GM21367 (cell line): ENCODE results near the gene ACKR3.

Source experiments
- ATAC-seq: cut with Tn5 transposase; IDR thresholded peaks from one replicate; pipeline ENCODE4 v1.9.1; 2021; ENCODE audit not compliant: unreplicated experiment

The ACKR3 gene

GRCh38 chr2:236582968-236583367 lies 13.3 kb downstream of the ACKR3 start:
- no peak for ATAC-seq

GRCh38 chr2:236583621-236584203 lies 14.1 kb downstream of the ACKR3 start:
- no peak for ATAC-seq

GRCh38 chr2:236584521-236585384 lies 15.1 kb downstream of the ACKR3 start:
- no peak for ATAC-seq

GRCh38 chr2:236585966-236586365 lies 16.3 kb downstream of the ACKR3 start:
- ATAC-seq = no peak

GRCh38 chr2:236587861-236588815 lies 18.5 kb downstream of the ACKR3 start:
- no peak for ATAC-seq

- no peak for ATAC-seq
Observed at GRCh38 chr2:236588932-236589592, 19.4 kb downstream of the ACKR3 start.

GRCh38 chr2:236590846-236591245 lies 21.2 kb downstream of the ACKR3 start:
- ATAC-seq = no peak

GRCh38 chr2:236592821-236593220 lies 23.2 kb downstream of the ACKR3 start:
- ATAC-seq = no peak

GRCh38 chr2:236593531-236593930 lies 23.9 kb downstream of the ACKR3 start:
- ATAC-seq = no peak

- no peak for ATAC-seq
Observed at GRCh38 chr2:236593956-236594355, 24.3 kb downstream of the ACKR3 start.

GRCh38 chr2:236597629-236598028 lies 28.0 kb downstream of the ACKR3 start:
- ATAC-seq = no peak

- ATAC-seq = no peak
Observed at GRCh38 chr2:236599059-236599458, 29.4 kb downstream of the ACKR3 start.

- no peak for ATAC-seq
Observed at GRCh38 chr2:236600158-236600557, 30.5 kb downstream of the ACKR3 start.

GRCh38 chr2:236600892-236601291 lies 31.3 kb downstream of the ACKR3 start:
- no peak for ATAC-seq

- no peak for ATAC-seq
Observed at GRCh38 chr2:236601316-236602202, 31.9 kb downstream of the ACKR3 start.

GRCh38 chr2:236602678-236603077 lies 33.1 kb downstream of the ACKR3 start:
- no peak for ATAC-seq

GRCh38 chr2:236603361-236604015 lies 33.9 kb downstream of the ACKR3 start:
- no peak for ATAC-seq

- ATAC-seq = no peak
Observed at GRCh38 chr2:236604575-236605344, 35.1 kb downstream of the ACKR3 start.

GRCh38 chr2:236605345-236605734 lies 35.7 kb downstream of the ACKR3 start:
- no peak for ATAC-seq
